Panc1 (cell line): ENCODE data around the gene AHDC1.

ENCODE experiments used
- POLR2AphosphoS5 ChIP-seq: IDR thresholded peaks from 2 replicates; pipeline ENCODE4 v1.6.1; 2012; ENCODE audit warnings: mild to moderate bottlenecking, low read depth, low read length, moderate library complexity
- SIN3A ChIP-seq: IDR thresholded peaks from 2 replicates; pipeline ENCODE4 v1.6.1; 2012; ENCODE audit warnings: low read depth, mild to moderate bottlenecking, low read length, moderate library complexity, borderline replicate concordance; ENCODE audit not compliant: insufficient read depth
- TF ChIP-seq, protein P1 (sequence below): fragments of 450-650 bp; IDR thresholded peaks from 2 replicates; pipeline ENCODE4 v1.5.1; 2017; ENCODE audit warnings: mild to moderate bottlenecking
- TF ChIP-seq, protein P2 (sequence below), 2 experiments: IDR thresholded peaks; 2 replicates each; pipeline ENCODE4 v1.6.1; 2011 to 2012; ENCODE audit warnings: low read depth in 2 of 2, control low read depth in 1 of 2, low read length in 1 of 2, mild to moderate bottlenecking in 1 of 2, moderate library complexity in 1 of 2; ENCODE audit not compliant: insufficient read depth in 1 of 2

GRCh38 chr1:27634177-27634984 lies 30.4 kb upstream of the AHDC1 start:
- TF ChIP-seq, protein P1, sequence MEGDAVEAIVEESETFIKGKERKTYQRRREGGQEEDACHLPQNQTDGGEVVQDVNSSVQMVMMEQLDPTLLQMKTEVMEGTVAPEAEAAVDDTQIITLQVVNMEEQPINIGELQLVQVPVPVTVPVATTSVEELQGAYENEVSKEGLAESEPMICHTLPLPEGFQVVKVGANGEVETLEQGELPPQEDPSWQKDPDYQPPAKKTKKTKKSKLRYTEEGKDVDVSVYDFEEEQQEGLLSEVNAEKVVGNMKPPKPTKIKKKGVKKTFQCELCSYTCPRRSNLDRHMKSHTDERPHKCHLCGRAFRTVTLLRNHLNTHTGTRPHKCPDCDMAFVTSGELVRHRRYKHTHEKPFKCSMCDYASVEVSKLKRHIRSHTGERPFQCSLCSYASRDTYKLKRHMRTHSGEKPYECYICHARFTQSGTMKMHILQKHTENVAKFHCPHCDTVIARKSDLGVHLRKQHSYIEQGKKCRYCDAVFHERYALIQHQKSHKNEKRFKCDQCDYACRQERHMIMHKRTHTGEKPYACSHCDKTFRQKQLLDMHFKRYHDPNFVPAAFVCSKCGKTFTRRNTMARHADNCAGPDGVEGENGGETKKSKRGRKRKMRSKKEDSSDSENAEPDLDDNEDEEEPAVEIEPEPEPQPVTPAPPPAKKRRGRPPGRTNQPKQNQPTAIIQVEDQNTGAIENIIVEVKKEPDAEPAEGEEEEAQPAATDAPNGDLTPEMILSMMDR = no peak
- TF ChIP-seq POLR2AphosphoS5 (no peak), SIN3A (no peak)
- TF ChIP-seq, protein P2, sequence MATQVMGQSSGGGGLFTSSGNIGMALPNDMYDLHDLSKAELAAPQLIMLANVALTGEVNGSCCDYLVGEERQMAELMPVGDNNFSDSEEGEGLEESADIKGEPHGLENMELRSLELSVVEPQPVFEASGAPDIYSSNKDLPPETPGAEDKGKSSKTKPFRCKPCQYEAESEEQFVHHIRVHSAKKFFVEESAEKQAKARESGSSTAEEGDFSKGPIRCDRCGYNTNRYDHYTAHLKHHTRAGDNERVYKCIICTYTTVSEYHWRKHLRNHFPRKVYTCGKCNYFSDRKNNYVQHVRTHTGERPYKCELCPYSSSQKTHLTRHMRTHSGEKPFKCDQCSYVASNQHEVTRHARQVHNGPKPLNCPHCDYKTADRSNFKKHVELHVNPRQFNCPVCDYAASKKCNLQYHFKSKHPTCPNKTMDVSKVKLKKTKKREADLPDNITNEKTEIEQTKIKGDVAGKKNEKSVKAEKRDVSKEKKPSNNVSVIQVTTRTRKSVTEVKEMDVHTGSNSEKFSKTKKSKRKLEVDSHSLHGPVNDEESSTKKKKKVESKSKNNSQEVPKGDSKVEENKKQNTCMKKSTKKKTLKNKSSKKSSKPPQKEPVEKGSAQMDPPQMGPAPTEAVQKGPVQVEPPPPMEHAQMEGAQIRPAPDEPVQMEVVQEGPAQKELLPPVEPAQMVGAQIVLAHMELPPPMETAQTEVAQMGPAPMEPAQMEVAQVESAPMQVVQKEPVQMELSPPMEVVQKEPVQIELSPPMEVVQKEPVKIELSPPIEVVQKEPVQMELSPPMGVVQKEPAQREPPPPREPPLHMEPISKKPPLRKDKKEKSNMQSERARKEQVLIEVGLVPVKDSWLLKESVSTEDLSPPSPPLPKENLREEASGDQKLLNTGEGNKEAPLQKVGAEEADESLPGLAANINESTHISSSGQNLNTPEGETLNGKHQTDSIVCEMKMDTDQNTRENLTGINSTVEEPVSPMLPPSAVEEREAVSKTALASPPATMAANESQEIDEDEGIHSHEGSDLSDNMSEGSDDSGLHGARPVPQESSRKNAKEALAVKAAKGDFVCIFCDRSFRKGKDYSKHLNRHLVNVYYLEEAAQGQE (IDR thresholded peaks at IDR 0.05; ENCODE audit: insufficient read depth in 1 of 2, low read depth in 2 of 2, low read length in 1 of 2) = no peak
